LNCaP clone FGC (cell line): Measurements from ENCODE around the gene ANKRD7.

Experiments used
- DNase-seq: peaks from one replicate; pipeline ENCODE4 v3.0.0-alpha.2; 2011; ENCODE audit warnings: low read depth
- H3K4me3 ChIP-seq: 2 replicates; pipeline ENCODE4 v1.5.1; 2011; ENCODE audit warnings: mild to moderate bottlenecking, low read depth, low read length, control low read depth
- CTCF ChIP-seq: IDR thresholded peaks from 2 replicates; pipeline ENCODE4 v1.5.1; 2012; ENCODE audit warnings: mild to moderate bottlenecking; ENCODE audit not compliant: control insufficient read depth, insufficient read depth; ENCODE audit errors: extremely low read depth

Gene ANKRD7

GRCh38 chr7:118214051-118214832 lies 10.3 kb upstream of the ANKRD7 start:
- no peak overlapping the region for H3K4me3 ChIP-seq
- no peak for DNase-seq
- TF ChIP-seq CTCF = no peak

- no peak for DNase-seq
- no peak for TF ChIP-seq CTCF
- no peak overlapping the region for H3K4me3 ChIP-seq
Measured at GRCh38 chr7:118214833-118215182, 9.7 kb upstream of the ANKRD7 start.

GRCh38 chr7:118217210-118217619 lies 7.3 kb upstream of the ANKRD7 start:
- TF ChIP-seq CTCF = no peak
- no peak overlapping the region for H3K4me3 ChIP-seq

GRCh38 chr7:118218413-118219156 lies 5.9 kb upstream of the ANKRD7 start:
- DNase-seq = no peak
- TF ChIP-seq CTCF = no peak

More at GRCh38 chr7:118217210-118217619, 7.3 kb upstream of the ANKRD7 start:
- DNase-seq = no peak

GRCh38 chr7:118219157-118219512 lies 5.4 kb upstream of the ANKRD7 start:
- TF ChIP-seq CTCF = no peak
- no peak overlapping the region for H3K4me3 ChIP-seq
- DNase-seq = no peak

More at GRCh38 chr7:118218413-118219156, 5.9 kb upstream of the ANKRD7 start:
- no peak overlapping the region for H3K4me3 ChIP-seq

- DNase-seq = no peak
- no peak overlapping the region for H3K4me3 ChIP-seq
- no peak for TF ChIP-seq CTCF
Measured at GRCh38 chr7:118220583-118220982, 3.9 kb upstream of the ANKRD7 start.
